Aorta (tissue), 5 donors: ENCODE data around the gene CDH26. TPM values are rescaled to one million over a fixed set of nuclear protein-coding genes. Genes with fewer than 3 reads are reported as not detected.

Experiments used
- ATAC-seq: fragments of 200-7000 bp; cut with Tn5 transposase; one replicate; pipeline ENCODE4 v1.9.1; 2022; ENCODE audit warnings: moderate library complexity; ENCODE audit not compliant: low FRiP score
- DNase-seq, 2 donors: peaks; one replicate each; pipeline ENCODE4 v3.0.0-alpha.2; 2020
- H3K27ac ChIP-seq, 2 donors: one replicate each; pipeline ENCODE4 v1.5.1; 2013; ENCODE audit warnings: low read length in 2 of 2, mild to moderate bottlenecking in 2 of 2, moderate library complexity in 2 of 2, control low read depth in 1 of 2, inconsistent platforms in 1 of 2, low read depth in 1 of 2
- H3K27me3 ChIP-seq, 2 donors: one replicate each; pipeline ENCODE4 v1.6.1; 2013; ENCODE audit warnings: control low read depth in 1 of 2, low read length in 1 of 2, mild to moderate bottlenecking in 1 of 2, moderate library complexity in 1 of 2; ENCODE audit not compliant: insufficient read depth in 2 of 2, control insufficient read depth in 1 of 2
- H3K36me3 ChIP-seq, 2 donors: one replicate each; pipeline ENCODE4 v1.6.1; 2013; ENCODE audit warnings: control low read depth in 1 of 2, low read length in 1 of 2, mild to moderate bottlenecking in 1 of 2; ENCODE audit not compliant: insufficient read depth in 2 of 2, control insufficient read depth in 1 of 2
- H3K4me1 ChIP-seq, 2 donors: one replicate each; pipeline ENCODE4 v1.6.1; 2013; ENCODE audit warnings: low read length in 2 of 2, control low read depth in 1 of 2, mild to moderate bottlenecking in 1 of 2, moderate library complexity in 1 of 2; ENCODE audit not compliant: insufficient read depth in 2 of 2, control insufficient read depth in 1 of 2
- H3K4me3 ChIP-seq, 2 donors: one replicate each; pipeline ENCODE4 v1.5.1; 2013; ENCODE audit warnings: low read length in 2 of 2, control low read depth in 1 of 2, mild to moderate bottlenecking in 1 of 2
- H3K9me3 ChIP-seq: one replicate; pipeline ENCODE4 v1.6.1; 2013; ENCODE audit warnings: mild to moderate bottlenecking, low read length; ENCODE audit not compliant: control insufficient read depth
- WGBS, 2 donors: extraction: QIAGEN DNeasy Blood & Tissue Kit; methylation state at CpG; one replicate each; pipeline ENCODE4 v1.1.7; 2013; 5-methylcytosine and 5-hydroxymethylcytosine counted together
- intact Hi-C, 2 donors: fragments of 100-400 bp; cut with DNase I; formaldehyde crosslinking; loops; one replicate each; pipeline versions ENCODE4 v1.14.2 to v1.15.0; 2022
- polyA plus RNA-seq, 2 donors: library from polyadenylated mRNA; stranded (reverse); fragments of 200-250 nt; gene quantifications; one replicate each; pipeline ENCODE4 v1.2.3, GENCODE V29; 2013
- total RNA-seq, 2 donors: library from RNA; stranded (reverse); fragmentation: NEBNext Ultra II Directional; extraction: Animal tissue kit (Norgen Biotek cat#: 25700); gene quantifications; one replicate each; pipeline ENCODE4 v1.2.1, GENCODE V29; 2021
- donor health status: healthy with polysubstance abuse.
- donor health status: Bipolar disorder and iron deficiency.
- donor health status: DM: no; HTN: no; CAD: no.
- donor health status: DM: no; HTN: no; CAD: no.
- donor health status: DM: yes; HTN: yes; CAD: no.

Gene CDH26
- total and polyA plus RNA-seq, 4 donors, result 1.2 to 4.5 (median 2.8) TPM; not detected in 1

DNA sequence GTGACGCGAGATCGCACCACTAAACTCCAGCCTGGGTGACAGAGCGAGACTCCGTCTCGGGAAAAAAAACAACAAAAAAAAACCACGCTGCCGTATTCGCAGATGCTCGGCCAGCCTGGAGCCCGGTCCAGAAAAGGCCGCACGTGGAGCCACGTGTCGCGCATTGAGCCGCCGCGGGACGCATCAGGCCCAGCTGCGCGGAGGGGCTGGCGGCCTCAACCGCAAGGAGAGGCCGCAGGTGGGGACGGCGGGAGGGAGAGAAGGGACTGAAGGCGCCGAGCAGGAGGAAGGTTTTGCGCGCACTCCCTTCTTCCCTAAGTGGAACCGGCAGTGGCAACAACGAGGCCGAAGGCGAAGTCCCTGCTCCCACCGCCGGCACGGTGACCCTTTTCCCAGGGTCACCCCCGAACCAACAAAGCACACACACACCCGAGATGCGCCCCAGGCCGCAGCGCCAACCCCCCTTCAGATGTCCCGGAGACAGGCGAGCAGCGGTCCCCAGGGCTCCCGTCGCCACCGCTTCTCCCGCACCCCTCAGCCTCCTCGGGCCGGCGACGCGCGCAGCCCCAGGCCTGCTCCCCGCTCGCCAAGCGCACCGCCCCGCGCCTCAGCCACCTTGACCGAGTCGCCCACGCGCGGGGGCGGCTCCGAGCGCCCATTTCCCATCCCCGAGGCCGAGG lies 25.5 kb upstream of the CDH26 start:
- Histone ChIP-seq H3K36me3 (no peaks in the 10 kb centered on the region), H3K9me3 (no peaks in the 10 kb centered on the region), H3K4me1 (no peaks in the 10 kb centered on the region), H3K27ac (no peak overlapping the region), H3K4me3 (no peak overlapping the region), H3K27me3 (no peaks in the 10 kb centered on the region)
- intact Hi-C loops, result no loop called here
- DNase-seq (peak in 1 of 2 donors; percentile 74), ATAC-seq (no peak)
- WGBS, 2 donors, result 81 to 87% methylated on average over 72 of the region's 72 CpGs

DNA sequence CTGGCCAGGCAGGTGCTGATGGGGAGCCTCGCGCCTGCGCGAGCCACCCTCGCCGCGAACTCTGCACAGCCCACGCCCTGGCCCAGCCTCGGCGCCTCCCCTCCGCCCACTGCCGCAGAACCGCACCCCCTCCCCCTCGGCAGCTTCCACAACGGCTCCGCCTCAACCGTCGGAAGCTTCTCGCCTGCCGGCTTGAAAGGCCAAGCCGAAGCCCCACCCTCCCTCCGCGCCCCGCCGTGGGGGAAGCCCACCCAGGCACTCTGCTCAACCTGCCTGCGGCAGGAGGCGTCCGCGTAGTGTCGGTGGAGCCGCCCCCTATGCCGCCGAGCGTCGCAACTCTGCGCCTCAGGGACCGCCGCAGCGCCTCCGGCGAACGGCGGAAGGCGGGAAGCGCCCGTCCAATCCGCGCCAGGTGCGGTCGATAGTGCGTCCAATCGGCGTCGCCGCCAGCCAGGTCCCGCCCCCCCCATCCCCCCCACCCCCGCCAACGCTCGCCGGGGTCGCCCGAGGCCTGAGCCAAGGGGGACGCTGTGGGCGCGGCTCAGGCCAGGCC lies 24.9 kb upstream of the CDH26 start, which contains the start of gene SYCP2:
TSS of gene SYCP2 (minus strand) at position 342 of the 553 bp plus-strand sequence. CDS start 11,224 bp downstream, outside the sequence.
- intact Hi-C loops, result no loop called here
- Histone ChIP-seq H3K9me3 (no peaks in the 10 kb centered on the region), H3K4me1 (no peaks in the 10 kb centered on the region), H3K4me3 (peak within 1 kb of the TSS; percentile 38 to 89), H3K27ac (peak within 1 kb of the TSS in 1 of 2 donors; percentile 18), H3K36me3 (no peaks in the 10 kb centered on the region), H3K27me3 (no peaks in the 10 kb centered on the region)
- DNase-seq (peak; percentile 67 to 89), ATAC-seq (peak; percentile 90)
- 25% methylated on average over 35 to 65 of the region's 65 CpGs for WGBS, 2 donors

DNA sequence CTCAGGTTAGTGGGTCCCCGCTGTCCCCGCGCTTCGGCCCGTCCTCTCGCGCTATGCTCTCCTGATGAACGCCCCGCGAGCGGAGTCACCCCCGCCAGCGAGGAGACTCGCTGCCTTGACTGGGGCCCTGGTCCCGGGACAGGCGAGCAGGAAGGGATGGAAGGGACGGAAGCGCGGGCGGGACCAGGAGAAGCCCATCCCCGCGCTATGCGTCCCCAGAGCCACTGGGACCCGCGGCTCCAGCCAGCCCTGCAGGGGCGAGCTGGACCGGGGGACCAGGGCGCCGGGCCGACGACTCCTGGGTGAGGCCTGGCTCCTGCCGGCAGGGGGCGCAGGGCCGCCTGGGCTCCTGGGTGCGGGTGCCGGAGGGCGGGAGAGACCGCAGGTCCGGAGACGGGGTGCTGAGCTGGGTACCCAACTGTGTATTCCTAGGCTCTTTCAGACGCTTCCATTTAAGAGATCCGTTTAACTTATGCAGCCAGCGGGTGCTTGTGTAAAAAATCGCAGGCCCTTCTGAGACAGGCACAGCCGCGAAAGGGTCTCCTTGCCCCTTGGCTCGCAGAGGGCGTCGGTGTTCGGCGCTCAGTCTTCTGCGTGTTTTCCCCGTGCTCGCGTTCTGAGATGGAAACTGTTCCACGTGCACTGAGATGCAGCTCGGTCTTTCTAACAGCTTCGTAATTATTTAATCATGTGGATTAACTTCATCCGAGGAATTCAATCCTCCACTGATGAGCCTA lies 24.2 kb upstream of the CDH26 start:
- no peaks in the 10 kb centered on the region for H3K27me3 ChIP-seq
- H3K4me1 ChIP-seq, result no peaks in the 10 kb centered on the region
- no peaks in the 10 kb centered on the region for H3K9me3 ChIP-seq
- peak; percentile 83 to 94 for DNase-seq
- no peaks in the 10 kb centered on the region for H3K36me3 ChIP-seq
- intact Hi-C loops, result no loop called here
- 3 to 4% methylated on average over 58 to 59 of the region's 59 CpGs for WGBS, 2 donors
- peak overlapping the region in 1 of 2 donors; percentile 18 for H3K27ac ChIP-seq
- peak; percentile 94 for ATAC-seq
- H3K4me3 ChIP-seq, result peak overlapping the region; percentile 38 to 89

DNA sequence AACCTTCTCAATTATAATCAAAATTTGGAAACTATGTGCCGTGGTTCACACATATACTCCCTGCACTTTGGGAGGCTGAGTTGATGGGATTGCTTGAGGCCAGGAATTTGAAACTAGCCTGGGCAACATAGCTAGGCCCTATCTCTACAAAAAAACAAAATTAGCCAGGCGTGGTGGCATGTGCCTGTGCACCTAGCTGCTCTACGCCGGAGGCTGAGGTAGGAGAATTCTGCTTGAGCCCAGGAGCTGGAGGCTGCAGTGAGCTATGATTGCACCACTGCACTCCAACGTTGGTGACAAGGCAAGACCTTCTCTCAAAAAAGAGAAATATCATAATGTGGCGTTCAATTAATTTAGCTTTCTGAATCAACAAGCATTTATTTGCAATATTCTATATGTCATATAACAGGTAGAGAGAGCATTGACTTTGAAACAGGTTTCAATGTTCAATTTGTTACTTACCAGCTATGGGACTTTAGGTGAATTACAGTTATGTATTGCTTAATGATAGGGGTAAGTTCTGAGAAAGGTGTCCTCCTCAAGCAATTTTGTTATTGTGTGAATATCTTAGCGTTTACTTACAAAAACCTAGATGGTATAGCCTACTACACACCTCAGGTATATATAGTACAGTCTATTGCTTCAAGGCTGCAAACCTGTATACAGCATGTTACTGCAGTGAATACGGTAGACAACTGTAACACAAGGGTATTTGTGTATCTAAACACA lies 22.6 kb upstream of the CDH26 start:
- no peaks in the 10 kb centered on the region for H3K9me3 ChIP-seq
- no peak overlapping the region for H3K4me3 ChIP-seq
- 94 to 95% methylated on average over 8 of the region's 8 CpGs for WGBS, 2 donors
- DNase-seq, result no peak
- H3K4me1 ChIP-seq, result no peaks in the 10 kb centered on the region
- no peaks in the 10 kb centered on the region for H3K36me3 ChIP-seq
- no peaks in the 10 kb centered on the region for H3K27me3 ChIP-seq
- intact Hi-C loops, result no loop called here
- no peak overlapping the region for H3K27ac ChIP-seq
- ATAC-seq, result no peak

DNA sequence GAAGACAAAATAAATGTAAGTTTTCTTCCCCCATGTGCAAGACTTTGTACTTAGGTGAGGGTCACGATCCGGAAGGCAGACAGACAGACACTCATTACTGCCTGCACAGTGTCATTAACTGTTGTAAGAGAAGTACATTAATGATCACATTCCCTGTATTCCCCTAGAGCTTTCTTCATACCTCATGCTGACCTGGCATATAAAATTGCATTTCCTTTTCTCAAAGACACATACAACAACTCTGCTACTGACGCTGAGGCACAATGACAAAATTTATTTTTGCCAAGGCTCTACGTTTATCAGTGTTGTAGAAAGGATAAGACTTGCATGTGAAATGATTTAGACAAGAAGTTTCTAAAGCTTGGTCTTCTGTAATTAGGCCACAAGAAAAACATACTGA lies 21.8 kb upstream of the CDH26 start:
- intact Hi-C loops, result no loop called here
- WGBS, 2 donors, result 77 to 80% methylated on average over 4 of the region's 4 CpGs
- no peak for ATAC-seq
- Histone ChIP-seq H3K27me3 (no peaks in the 10 kb centered on the region), H3K4me1 (no peaks in the 10 kb centered on the region), H3K4me3 (no peak overlapping the region), H3K27ac (no peak overlapping the region), H3K36me3 (no peaks in the 10 kb centered on the region), H3K9me3 (no peaks in the 10 kb centered on the region)
- no peak for DNase-seq

DNA sequence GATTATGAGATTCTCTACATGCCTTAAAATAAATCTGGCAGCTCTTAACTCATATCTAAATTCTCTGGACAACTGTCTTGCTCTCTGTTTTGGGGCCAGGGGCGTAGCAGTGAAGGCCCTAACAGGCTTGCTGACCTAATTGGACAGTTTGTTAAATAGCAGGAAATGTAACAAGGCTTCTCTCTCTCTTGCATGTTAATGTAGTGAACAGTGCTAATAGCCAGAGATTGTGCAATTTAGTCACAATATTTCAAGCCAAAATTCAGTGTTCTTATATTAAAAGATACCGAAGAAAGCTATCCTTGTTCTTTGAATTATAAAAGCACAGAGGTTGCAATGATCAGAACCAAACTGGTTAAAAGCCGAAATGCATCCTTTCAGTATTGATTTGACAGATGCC lies 21.1 kb upstream of the CDH26 start:
- 81 to 85% methylated on average over 3 of the region's 3 CpGs for WGBS, 2 donors
- no peaks in the 10 kb centered on the region for H3K4me1 ChIP-seq
- no peak overlapping the region for H3K27ac ChIP-seq
- H3K36me3 ChIP-seq, result no peaks in the 10 kb centered on the region
- H3K27me3 ChIP-seq, result no peaks in the 10 kb centered on the region
- intact Hi-C loops, result no loop called here
- H3K4me3 ChIP-seq, result no peak overlapping the region
- no peaks in the 10 kb centered on the region for H3K9me3 ChIP-seq
- ATAC-seq (no peak), DNase-seq (no peak)

DNA sequence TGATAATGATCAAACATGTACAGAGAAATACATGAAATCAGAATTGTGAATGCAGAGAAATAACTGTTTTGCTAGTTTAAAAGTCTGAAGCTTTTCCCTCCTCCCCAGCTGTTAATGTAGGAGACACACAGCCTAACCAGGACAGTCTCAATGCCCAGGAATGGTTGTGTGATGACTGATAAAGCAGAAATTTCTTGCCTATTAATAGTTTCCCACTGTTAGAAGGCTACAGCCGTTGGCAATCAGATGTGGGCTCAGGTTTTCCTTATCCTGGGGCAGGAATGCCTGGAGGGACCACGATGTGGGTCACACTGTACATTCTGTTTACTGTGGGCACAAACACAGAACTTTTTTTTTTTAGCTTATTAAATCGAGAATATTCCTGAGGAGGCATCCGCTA lies 20.0 kb upstream of the CDH26 start:
- Histone ChIP-seq H3K9me3 (no peaks in the 10 kb centered on the region), H3K4me1 (no peaks in the 10 kb centered on the region), H3K4me3 (no peak overlapping the region), H3K36me3 (no peaks in the 10 kb centered on the region), H3K27me3 (no peaks in the 10 kb centered on the region), H3K27ac (no peak overlapping the region)
- DNase-seq (no peak), ATAC-seq (no peak)
- intact Hi-C loops, result no loop called here
- WGBS, 2 donors, result 51 to 52% methylated on average over 4 of the region's 4 CpGs

DNA sequence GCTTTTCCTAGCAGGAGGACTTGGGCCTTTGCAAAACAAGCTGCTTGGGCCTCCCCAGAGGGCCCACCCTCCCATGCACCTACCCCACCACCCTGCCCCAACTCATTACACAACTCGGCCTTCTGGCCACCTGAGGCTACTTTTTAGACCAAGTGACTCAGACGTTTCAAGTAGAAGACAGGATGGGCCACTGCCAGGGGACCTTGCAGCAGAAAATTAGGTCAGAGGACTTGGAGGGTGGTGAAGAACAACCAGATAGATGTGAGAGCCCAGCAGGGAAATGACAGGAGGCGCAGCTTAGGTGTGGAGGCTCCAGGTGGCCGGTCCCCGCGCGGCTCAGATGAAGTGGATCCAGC lies 19.5 kb upstream of the CDH26 start:
- WGBS, 2 donors, result 70 to 71% methylated on average over 7 of the region's 7 CpGs
- Histone ChIP-seq H3K4me3 (no peak overlapping the region), H3K27me3 (no peaks in the 10 kb centered on the region), H3K27ac (no peak overlapping the region), H3K36me3 (no peaks in the 10 kb centered on the region), H3K4me1 (no peaks in the 10 kb centered on the region), H3K9me3 (no peaks in the 10 kb centered on the region)
- intact Hi-C loops, result no loop called here
- DNase-seq (peak in 1 of 2 donors; percentile 61), ATAC-seq (no peak)
